ENCODE data around the gene RHOG.

The RHOG gene

GRCh38 chr11:3859373-3859881 lies 18.7 kb upstream of the RHOG start:
- no peak for DNase-seq (ENCODE audit: low spot score)

DNA sequence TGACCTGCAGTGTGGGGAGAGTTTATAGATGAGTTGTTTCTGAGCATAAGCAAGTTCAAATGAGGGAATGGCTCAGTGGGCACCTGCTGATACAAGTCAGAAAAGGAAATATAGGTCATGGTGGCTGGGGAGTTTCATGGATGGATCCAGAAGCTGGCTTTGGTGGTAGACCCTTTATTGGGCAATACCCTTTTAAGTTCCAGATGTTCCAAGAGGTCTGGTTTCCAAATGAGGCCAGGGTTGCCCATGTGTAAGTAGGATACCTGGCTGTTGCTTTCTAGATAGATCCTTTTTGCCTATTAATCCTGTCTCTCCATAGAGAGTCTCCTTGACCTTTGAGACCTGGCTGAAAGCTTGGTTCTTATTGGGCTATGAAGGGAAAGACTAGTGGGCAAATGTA lies 16.9 kb upstream of the RHOG start:
- DNase-seq (ENCODE audit: low spot score) = no peak

DNA sequence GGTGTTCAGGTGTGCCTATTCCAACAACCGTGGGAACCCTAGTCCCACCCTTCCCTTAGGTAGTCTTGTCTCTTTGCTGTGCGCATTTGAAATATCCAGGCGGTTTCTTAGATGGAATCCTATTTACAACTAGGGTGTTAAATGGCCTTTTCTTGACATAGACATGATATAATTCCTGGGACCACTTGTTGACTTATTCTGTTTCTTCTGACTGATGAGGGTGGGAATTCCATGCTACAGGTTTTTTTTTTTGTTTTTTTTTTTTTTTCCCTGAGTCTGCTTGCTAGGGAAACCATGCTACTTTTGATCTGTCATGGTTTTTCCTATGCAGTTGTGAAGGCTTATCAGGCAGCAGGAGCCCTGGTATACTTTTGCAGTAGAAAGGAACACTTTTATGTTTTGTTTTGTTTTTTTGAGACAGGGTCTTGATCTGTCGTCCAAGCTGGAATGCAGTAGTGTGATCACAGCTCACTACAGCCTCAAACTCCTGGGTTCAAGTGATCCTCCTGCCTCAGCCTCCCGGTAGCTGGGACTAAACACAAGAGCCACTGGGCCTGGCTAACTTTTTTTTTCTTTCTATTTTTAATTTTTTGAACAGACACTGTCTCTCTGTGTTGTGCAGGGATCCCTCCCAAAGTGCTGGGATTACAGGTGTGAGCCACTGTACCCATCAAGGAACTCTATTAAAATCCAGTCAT lies 16.2 kb upstream of the RHOG start:
- DNase-seq (ENCODE audit: low spot score) = no peak

DNA sequence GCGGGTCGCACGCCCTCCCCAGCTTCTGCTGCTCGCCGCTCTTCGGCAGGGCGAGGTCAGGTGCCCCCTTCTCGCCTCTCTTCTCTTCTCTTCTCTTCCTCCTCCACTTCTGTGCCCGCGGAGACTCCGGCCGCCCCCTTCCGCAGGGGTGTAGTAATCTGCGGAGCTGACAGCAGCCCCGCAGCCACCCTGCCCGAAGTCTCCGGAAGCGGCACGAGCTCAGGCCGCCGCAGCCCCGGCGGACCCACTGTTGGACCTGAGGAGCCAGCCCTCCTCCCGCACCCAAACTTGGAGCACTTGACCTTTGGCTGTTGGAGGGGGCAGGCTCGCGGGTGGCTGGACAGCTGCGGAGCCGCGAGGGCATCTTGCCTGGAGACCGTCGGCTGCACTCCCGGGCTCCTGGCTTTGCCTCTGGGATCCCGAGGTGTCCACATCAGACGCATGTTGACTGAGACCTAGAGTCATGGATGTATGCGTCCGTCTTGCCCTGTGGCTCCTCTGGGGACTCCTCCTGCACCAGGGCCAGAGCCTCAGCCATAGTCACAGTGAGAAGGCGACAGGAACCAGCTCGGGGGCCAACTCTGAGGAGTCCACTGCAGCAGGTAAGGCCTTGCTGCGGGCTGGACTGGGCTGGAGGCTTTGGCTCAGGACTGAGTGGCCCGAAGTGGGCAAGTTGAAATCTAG lies 15.2 kb upstream of the RHOG start:
- DNase-seq (ENCODE audit: low spot score) = peak; percentile 44

GRCh38 chr11:3854977-3855807 lies 14.4 kb upstream of the RHOG start, which contains the start of gene STIM1:
STIM1 (plus strand) TSS chr11:3855664; CDS start chr11:3856271, 607 bp downstream.
- peak; percentile 95 for DNase-seq (ENCODE audit: low spot score)

- DNase-seq (ENCODE audit: low spot score) = no peak
These were observed 13.9 kb upstream of the RHOG start for GRCh38 chr11:3854660-3854976.

GRCh38 chr11:3853899-3854659 lies 13.3 kb upstream of the RHOG start:
- no peak for DNase-seq (ENCODE audit: low spot score)

DNA sequence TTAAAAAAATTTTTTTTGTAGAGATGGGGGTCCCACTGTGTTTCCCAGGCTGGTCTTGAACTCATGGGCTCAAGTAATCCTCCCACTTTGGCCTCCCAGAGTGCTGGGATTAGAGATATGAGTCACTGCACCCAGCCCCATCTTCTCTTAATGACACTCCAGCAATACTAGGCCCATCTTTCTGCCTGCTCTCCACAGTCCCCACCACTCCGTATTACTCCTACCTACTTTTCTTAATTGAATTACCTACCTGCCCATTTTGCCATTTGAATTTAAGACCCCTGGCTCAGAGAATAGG lies 12.7 kb upstream of the RHOG start:
- DNase-seq (ENCODE audit: low spot score) = no peak

- DNase-seq (ENCODE audit: low spot score) = peak; percentile 46
These were observed 8.6 kb upstream of the RHOG start for GRCh38 chr11:3849297-3849874.

GRCh38 chr11:3845670-3846069 lies 4.9 kb upstream of the RHOG start:
- DNase-seq (ENCODE audit: low spot score) = no peak

- no peak for DNase-seq (ENCODE audit: low spot score)
These were observed 4.5 kb upstream of the RHOG start for GRCh38 chr11:3845246-3845645.

DNA sequence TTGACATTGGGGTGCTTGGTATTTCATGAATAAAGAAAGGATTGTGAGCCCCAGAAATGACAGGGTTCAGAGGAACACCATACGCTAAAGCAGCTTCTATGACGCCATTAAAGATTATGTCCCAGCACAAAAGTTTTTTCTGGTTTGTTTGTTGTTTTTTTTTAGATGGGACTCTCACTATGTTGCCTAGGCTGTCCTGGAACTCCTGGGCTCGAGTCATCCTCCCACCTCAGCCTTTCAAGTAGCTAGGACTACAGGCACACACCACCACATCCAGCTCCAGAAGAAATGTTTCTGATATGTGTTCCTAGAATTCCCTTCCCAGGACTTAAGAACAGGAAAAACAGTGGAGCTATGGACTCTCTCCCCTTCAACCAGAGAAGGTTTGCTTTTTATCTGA lies 2.6 kb upstream of the RHOG start:
- DNase-seq (ENCODE audit: low spot score) = no peak

- DNase-seq (ENCODE audit: low spot score) = peak; percentile 81
These were observed 929 bp upstream of the RHOG start for GRCh38 chr11:3841426-3842350.

DNA sequence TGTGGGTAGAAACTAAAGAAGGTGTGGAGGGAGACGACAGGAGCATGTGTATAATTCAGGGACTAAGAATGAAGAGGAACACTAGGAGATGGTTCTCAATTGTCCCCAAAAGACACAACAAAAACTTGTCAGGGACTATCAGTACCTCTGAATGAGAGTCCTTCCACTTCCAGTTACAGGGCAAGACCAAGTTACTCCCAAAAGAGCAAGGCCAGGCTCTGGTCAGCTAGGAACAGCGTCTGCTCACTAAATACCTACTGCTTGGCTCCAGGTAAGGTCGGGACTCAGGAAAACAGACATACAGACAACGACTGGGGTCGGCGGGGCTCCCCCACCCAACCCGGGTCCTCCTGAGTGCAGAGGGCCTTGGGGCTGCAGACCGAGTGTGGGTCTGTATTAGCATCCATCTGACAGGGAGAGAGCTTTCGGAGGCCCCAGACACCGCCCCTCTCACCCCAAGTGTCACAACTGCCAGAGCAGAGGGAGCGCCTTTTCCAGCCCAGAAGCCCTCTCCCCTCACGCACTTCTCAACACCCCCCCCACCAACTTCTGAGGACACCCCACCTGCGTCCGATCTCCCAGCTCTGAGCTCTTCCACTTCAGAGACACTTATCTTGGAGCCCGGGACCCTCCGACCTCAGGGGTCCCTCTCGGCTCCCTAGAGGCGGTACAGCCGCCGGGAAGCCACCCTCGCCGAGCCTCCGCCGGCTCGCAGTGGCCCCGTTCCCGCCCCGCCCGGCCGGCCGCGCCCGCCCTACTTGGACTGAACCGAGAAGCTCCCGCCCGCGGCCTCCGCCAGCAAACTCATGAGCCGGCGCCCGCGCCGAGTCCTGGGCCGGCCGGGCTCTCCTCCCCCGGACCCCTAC lies 522 bp downstream of the RHOG start:
- peak; percentile 27 for DNase-seq (ENCODE audit: low spot score)

- DNase-seq (ENCODE audit: low spot score) = no peak
These were observed 2.3 kb downstream of the RHOG start for GRCh38 chr11:3838504-3838903.

DNA sequence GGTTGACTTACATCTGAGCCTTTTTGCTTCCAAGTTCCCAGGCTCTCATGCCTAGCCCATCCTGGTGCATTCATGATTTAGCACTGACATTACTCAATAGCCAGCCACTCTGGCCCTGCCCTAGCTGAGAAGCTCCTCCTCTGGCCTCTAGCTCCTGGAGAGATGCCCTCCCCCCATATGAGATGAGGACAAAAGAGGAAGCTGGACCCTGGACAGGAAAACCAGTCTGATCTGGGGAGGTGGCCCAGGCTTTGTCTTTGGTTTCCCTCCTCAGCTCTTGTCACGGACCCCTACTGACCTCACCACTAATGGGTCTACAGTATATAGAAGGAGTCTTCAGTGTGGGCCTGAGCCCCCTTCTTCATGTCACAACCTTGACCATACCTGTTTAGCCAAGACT lies 3.0 kb downstream of the RHOG start:
- no peak for DNase-seq (ENCODE audit: low spot score)

DNA sequence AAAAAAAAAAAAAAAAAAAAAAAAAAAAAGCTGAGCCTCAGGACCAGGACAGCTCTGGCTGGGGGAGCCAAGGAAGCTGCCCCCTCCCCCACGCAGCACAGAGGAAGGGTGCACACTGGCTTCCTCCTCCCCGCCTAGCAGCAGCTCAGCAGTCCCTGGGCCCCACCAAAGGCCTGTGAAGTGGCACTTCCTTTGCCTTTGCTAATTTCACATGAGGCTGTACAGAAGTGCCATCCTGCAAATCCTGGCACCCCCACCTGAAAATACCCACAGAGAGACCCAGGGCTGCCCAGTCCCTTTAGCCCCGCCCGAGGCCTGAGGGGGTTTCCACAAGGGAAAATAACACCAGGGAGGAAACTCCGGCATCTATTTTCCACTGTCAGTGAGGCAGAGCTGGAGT lies 3.9 kb downstream of the RHOG start:
- DNase-seq (ENCODE audit: low spot score) = no peak

DNA sequence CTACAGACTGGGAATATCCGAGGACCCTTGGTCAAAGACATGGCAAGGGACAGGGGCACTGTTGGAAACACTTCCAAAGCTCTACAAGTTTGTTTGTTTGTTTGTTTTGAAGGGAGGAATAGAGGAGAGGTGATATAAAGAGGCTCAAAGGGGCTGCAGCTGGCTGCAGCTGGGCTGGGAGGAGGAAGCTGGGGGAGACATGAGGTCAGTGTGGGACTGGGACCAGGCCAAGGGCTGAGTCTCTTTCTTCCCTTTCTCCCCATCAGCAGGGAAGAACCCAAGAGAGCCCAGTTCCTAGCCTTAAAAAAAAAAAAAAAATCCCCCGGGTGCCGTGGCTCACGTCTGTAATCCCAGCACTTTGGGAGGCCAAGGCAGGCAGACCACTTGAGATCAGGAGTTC lies 5.0 kb downstream of the RHOG start:
- DNase-seq (ENCODE audit: low spot score) = no peak

- DNase-seq (ENCODE audit: low spot score) = no peak
These were observed 5.9 kb downstream of the RHOG start for GRCh38 chr11:3834664-3835461.

Measured in hepatic stellate cell (primary cell).